B cell (primary cell): Measurements from ENCODE around the gene STK24. TPM values are rescaled to one million over a fixed set of nuclear protein-coding genes. Genes with fewer than 3 reads are reported as not detected.

Experiments used
- ATAC-seq: fragments of 200-7000 bp; cut with Tn5 transposase; one replicate; pipeline ENCODE4 v1.10.0; 2021; ENCODE audit warnings: low read depth, mild to moderate bottlenecking, moderate number of reproducible peaks, moderate library complexity
- CTCF ChIA-PET: fragments of 350-600 bp; sonication (Branson Sonifier 250); formaldehyde crosslinking; loops from one replicate; lab custom pipeline; 2021; ENCODE audit warnings: antibody characterized with exemption, inconsistent platforms; lab: Charles Lee
- POLR2A ChIA-PET: fragments of 350-600 bp; sonication (Branson Sonifier 250); formaldehyde crosslinking; loops from one replicate; lab custom pipeline; 2021; ENCODE audit warnings: antibody characterized with exemption; lab: Charles Lee
- DNase-seq: peaks from one replicate; pipeline ENCODE4 v3.0.0; 2013
- H2AFZ ChIP-seq: 2 replicates; pipeline ENCODE4 v1.6.1; 2012; ENCODE audit warnings: mild to moderate bottlenecking, low read depth, low read length; ENCODE audit not compliant: insufficient read depth, poor library complexity, severe bottlenecking
- H3K27ac ChIP-seq, 2 donors: 1 replicate in 1 of 2; 2 replicates in 1 of 2; pipeline ENCODE4 v1.5.1; 2012 to 2013; ENCODE audit warnings: low read length in 2 of 2, mild to moderate bottlenecking in 2 of 2, moderate library complexity in 1 of 2
- H3K27me3 ChIP-seq, 4 experiments: fragments of 200-600 bp in 1 of 4; sonication (generic) in 1 of 4; replicated peaks in 1 of 4; 1 replicate in 2 of 4; 2 replicates in 2 of 4; pipeline versions ENCODE4 v1.6.1 to v1.7.0; 2013 to 2016; ENCODE audit warnings: low read length in 3 of 4, mild to moderate bottlenecking in 2 of 4, mixed read lengths in 1 of 4, moderate library complexity in 1 of 4; ENCODE audit not compliant: insufficient read depth in 4 of 4, control insufficient read depth in 3 of 4; ENCODE audit errors: control extremely low read depth in 1 of 4
- H3K36me3 ChIP-seq, 2 experiments: replicated peaks in 1 of 2; 1 replicate in 1 of 2; 2 replicates in 1 of 2; pipeline versions ENCODE4 v1.6.1 to v1.7.1; 2013; ENCODE audit warnings: low read length in 1 of 2; ENCODE audit not compliant: insufficient read depth in 2 of 2, control insufficient read depth in 1 of 2; ENCODE audit errors: control extremely low read depth in 1 of 2, extremely low read depth in 1 of 2
- H3K4me1 ChIP-seq, 2 donors: fragments of 200-600 bp in 1 of 2; sonication (generic) in 1 of 2; 1 replicate in 1 of 2; 2 replicates in 1 of 2; pipeline versions ENCODE4 v1.5.1 to v1.6.1; 2013 to 2017; ENCODE audit warnings: low read length in 2 of 2; ENCODE audit not compliant: control insufficient read depth in 2 of 2, insufficient read depth in 2 of 2
- H3K4me2 ChIP-seq: replicated peaks from 2 replicates; pipeline ENCODE3; 2012; ENCODE audit warnings: mild to moderate bottlenecking, low read depth, low read length; ENCODE audit not compliant: poor library complexity, severe bottlenecking
- H3K4me3 ChIP-seq, 5 experiments: fragments of 200-600 bp in 1 of 5; sonication (generic) in 1 of 5; 1 replicate in 3 of 5; 2 replicates in 2 of 5; pipeline versions ENCODE4 v1.5.1 to v1.7.0; 2011 to 2016; ENCODE audit warnings: low read length in 4 of 5, mild to moderate bottlenecking in 4 of 5, low read depth in 2 of 5, control low read depth in 1 of 5, moderate library complexity in 1 of 5; ENCODE audit not compliant: insufficient read depth in 1 of 5; ENCODE audit errors: control extremely low read depth in 1 of 5, extremely low read depth in 1 of 5
- H3K79me2 ChIP-seq: fragments of 200-600 bp; sonication (generic); one replicate; pipeline ENCODE4 v1.6.0; 2016; ENCODE audit warnings: low read length; ENCODE audit not compliant: control insufficient read depth, insufficient read depth
- H3K9ac ChIP-seq: fragments of 200-600 bp; sonication (generic); 2 replicates; pipeline ENCODE4 v1.6.1; 2017; ENCODE audit warnings: mild to moderate bottlenecking, low read length, moderate library complexity
- H3K9me3 ChIP-seq, 3 donors: one replicate each; pipeline versions ENCODE4 v1.6.1 to v1.7.1; 2013; ENCODE audit warnings: low read length in 2 of 3; ENCODE audit not compliant: control insufficient read depth in 2 of 3, insufficient read depth in 1 of 3; ENCODE audit errors: control extremely low read depth in 1 of 3
- H4K20me1 ChIP-seq: 2 replicates; pipeline ENCODE4 v1.6.0; 2012; ENCODE audit warnings: mild to moderate bottlenecking, low read length; ENCODE audit not compliant: insufficient read depth, control insufficient read depth, poor library complexity, severe bottlenecking
- H3K27ac Mint-ChIP-seq: one replicate; pipeline ENCODE4 v1.8.0; 2021; ENCODE audit warnings: mixed read lengths
- H3K27me3 Mint-ChIP-seq: one replicate; pipeline ENCODE4 v1.8.0; 2021; ENCODE audit warnings: mixed read lengths
- H3K4me1 Mint-ChIP-seq: one replicate; pipeline ENCODE4 v1.8.0; 2021; ENCODE audit warnings: mixed read lengths
- H3K4me3 Mint-ChIP-seq: one replicate; pipeline ENCODE4 v1.8.0; 2021; ENCODE audit warnings: mixed read lengths
- H3K9me3 Mint-ChIP-seq: one replicate; pipeline ENCODE4 v1.8.0; 2022; ENCODE audit warnings: mixed read lengths; ENCODE audit not compliant: insufficient read depth
- EZH2 ChIP-seq: IDR thresholded peaks from 2 replicates; pipeline ENCODE4 v1.6.1; 2012; ENCODE audit warnings: borderline replicate concordance, low read depth, mild to moderate bottlenecking, moderate library complexity, low read length; ENCODE audit not compliant: insufficient read depth, poor library complexity, severe bottlenecking
- WGBS: methylation state at CpG from one replicate; pipeline ENCODE4 v1.1.5; 2013; ENCODE audit warnings: missing lambda C conversion rate; ENCODE audit not compliant: insufficient coverage; 5-methylcytosine and 5-hydroxymethylcytosine counted together
- intact Hi-C: fragments of 100-400 bp; cut with micrococcal nuclease; formaldehyde crosslinking; loops from one replicate; pipeline ENCODE4 v1.10.0; 2022
- polyA plus RNA-seq: library from polyadenylated mRNA; depleted of rRNA; stranded (reverse); fragments of >200 nt; gene quantifications from 2 replicates; pipeline ENCODE4 v1.2.3, GENCODE V29; 2012
- total RNA-seq, 2 donors: library from RNA; stranded (reverse); fragments of 120-200 nt in 1 of 2; gene quantifications; 1 replicate in 1 of 2; 2 replicates in 1 of 2; pipeline versions ENCODE4 v1.2.3 to v1.2.4, GENCODE V29; 2013 to 2022
- TF ChIP-seq, protein P1 (sequence below): fragments of 200-600 bp; IDR thresholded peaks from one replicate; pipeline ENCODE4 v1.8.0; 2022; ENCODE audit warnings: antibody characterized with exemption, mild to moderate bottlenecking

STK24 gene
- total and polyA plus RNA-seq, 2 donors (not counting 1 experiment from before 2014, with no cell fraction given) = 47.2 to 117 TPM

DNA sequence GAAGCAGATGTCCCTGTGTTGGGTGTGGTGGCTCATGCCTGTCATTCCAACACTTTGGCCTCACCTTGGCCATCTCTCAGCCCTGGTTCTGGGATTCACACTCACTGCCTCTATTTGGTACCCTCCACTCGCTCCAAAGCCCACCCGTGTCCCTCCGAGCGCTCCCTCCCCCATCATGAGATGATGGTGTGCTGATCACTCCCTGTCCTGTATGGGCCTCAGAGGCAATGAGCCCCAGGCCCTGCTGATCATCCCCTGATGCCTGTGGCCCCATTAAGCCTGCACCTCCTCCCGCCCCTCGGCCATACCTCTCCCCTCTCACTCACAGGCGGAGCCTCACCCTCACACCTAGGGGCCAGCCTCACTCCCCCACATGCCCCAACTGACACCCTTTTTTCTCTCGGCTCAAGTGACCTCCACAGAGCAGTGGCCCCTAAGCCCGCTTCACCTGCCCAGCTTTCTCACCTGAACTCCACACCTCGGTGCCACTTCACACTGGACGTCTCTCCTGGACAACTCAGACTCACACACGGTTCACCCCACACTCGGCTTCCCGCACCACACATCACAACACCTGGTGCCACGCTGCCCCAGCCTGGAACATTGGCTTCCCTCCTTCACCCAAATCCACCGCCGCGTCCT is 114.5 kb downstream of the STK24 start:
- Mint-ChIP-seq H3K4me3 (no peak overlapping the region), H3K9me3 (no peaks in the 10 kb centered on the region), H3K27me3 (no peaks in the 10 kb centered on the region), H3K4me1 (no peaks in the 10 kb centered on the region), H3K27ac (peak overlapping the region; percentile 26)
- ATAC-seq (no peak), DNase-seq (no peak)
- Histone ChIP-seq H4K20me1 (peaks cover 62% of the 10 kb centered on the region), H3K27ac (no peak overlapping the region), H3K36me3 (peaks cover 2 to 80% of the 10 kb centered on the region in 2 experiments), H2AFZ (no peak overlapping the region), H3K27me3 (no peaks in the 10 kb centered on the region), H3K4me2 (no peak overlapping the region), H3K9ac (no peak overlapping the region), H3K9me3 (no peaks in the 10 kb centered on the region), H3K79me2 (peaks cover 31% of the 10 kb centered on the region), H3K4me3 (no peak overlapping the region), H3K4me1 (no peaks in the 10 kb centered on the region)
- no peak for TF ChIP-seq EZH2
- ChIA-PET CTCF (interaction anchor here (0.7 to 1.4 kb wide), 2 partner anchors 17 to 191 kb away, joined by 4 to 7 read pairs; no protein-coding TSS in a partner anchor), POLR2A (no interaction called here)
- whole genome bisulfite sequencing = 95% methylated on average over 18 of the region's 18 CpGs
- intact Hi-C loops = no loop called here

DNA sequence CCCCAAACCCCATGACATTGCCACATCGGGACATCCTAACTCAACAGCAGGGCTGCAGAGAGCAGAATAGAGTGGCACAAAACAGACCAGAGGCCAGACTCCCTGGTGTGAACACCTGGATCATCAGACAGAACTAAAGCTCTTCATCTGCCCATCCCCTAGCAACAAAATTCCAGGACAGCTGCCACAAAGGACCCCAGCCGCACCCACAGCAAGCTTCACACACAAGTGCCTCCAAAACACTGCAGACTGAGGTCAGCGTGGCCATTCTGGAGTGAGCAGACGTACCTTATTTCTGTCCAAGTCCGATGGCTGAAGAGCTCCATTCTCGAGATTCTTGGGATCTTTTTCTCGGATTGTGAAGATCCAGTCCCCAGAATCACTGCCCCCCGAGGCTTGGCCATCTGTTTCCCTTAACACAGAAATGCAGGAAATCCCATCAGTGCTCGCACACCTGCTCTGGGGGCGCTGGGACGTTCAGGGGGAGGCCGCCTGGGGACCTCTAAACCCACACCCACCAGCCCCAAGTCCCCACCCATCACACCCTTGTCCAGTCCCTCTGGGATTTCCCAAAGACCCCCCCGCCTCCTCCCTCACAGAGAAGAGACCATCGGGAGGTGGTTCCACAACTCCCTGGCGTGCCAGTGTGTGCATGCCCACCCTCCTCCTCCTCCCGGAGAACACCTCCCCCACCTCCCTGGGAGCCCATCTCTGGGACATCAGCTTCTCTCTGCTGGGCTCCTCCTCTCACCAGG is 115.2 kb downstream of the STK24 start:
- DNase-seq (no peak), ATAC-seq (no peak)
- no peak overlapping the region for H3K27ac ChIP-seq
- H3K4me2 ChIP-seq = no peak overlapping the region
- Mint-ChIP-seq H3K4me3 (no peak overlapping the region), H3K9me3 (no peaks in the 10 kb centered on the region), H3K4me1 (no peaks in the 10 kb centered on the region), H3K27ac (no peak overlapping the region), H3K27me3 (no peaks in the 10 kb centered on the region)
- peaks cover 57% of the 10 kb centered on the region for H4K20me1 ChIP-seq
- intact Hi-C loops = no loop called here
- CTCF ChIA-PET = interaction anchor here (1.4 kb wide), 1 partner anchor 191 kb away, joined by 7 read pairs; no protein-coding TSS in a partner anchor
- no peaks in the 10 kb centered on the region for H3K4me1 ChIP-seq
- H3K4me3 ChIP-seq = no peak overlapping the region
- H3K27me3 ChIP-seq = no peaks in the 10 kb centered on the region
- 79% methylated on average over 14 of the region's 16 CpGs for WGBS
- H2AFZ ChIP-seq = no peak overlapping the region
- H3K9me3 ChIP-seq = no peaks in the 10 kb centered on the region
- POLR2A ChIA-PET = interaction anchor here (0.7 kb wide), 1 partner anchor 458 kb away, joined by 5 read pairs; no protein-coding TSS in a partner anchor
- TF ChIP-seq, protein P1, sequence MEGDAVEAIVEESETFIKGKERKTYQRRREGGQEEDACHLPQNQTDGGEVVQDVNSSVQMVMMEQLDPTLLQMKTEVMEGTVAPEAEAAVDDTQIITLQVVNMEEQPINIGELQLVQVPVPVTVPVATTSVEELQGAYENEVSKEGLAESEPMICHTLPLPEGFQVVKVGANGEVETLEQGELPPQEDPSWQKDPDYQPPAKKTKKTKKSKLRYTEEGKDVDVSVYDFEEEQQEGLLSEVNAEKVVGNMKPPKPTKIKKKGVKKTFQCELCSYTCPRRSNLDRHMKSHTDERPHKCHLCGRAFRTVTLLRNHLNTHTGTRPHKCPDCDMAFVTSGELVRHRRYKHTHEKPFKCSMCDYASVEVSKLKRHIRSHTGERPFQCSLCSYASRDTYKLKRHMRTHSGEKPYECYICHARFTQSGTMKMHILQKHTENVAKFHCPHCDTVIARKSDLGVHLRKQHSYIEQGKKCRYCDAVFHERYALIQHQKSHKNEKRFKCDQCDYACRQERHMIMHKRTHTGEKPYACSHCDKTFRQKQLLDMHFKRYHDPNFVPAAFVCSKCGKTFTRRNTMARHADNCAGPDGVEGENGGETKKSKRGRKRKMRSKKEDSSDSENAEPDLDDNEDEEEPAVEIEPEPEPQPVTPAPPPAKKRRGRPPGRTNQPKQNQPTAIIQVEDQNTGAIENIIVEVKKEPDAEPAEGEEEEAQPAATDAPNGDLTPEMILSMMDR = no peak
- TF ChIP-seq EZH2 = no peak
- no peak overlapping the region for H3K9ac ChIP-seq
- H3K79me2 ChIP-seq = peaks cover 25% of the 10 kb centered on the region
- peaks cover 0 to 83% of the 10 kb centered on the region in 2 experiments for H3K36me3 ChIP-seq
